Measurements from ENCODE around the gene GPX4.
"Not testable (repeated sequence)": the region's sequence is repeated elsewhere in the genome, so short reads cannot be mapped to it uniquely, and the experiment has no call there.

The GPX4 gene

GRCh38 chr19:1126984-1127760 lies 23.4 kb downstream of the GPX4 start:
- H3K9me3 ChIP-seq, result no peaks in the 10 kb centered on the region
- DNase-seq (ENCODE audit: low spot score in 2 of 2), result no peak
- H3K27me3 ChIP-seq (ENCODE audit: low read depth), result no peaks in the 10 kb centered on the region
- H3K4me3 ChIP-seq, result no peak overlapping the region
- in situ Hi-C loops (cut with MboI; ENCODE audit: low sequenced_read_pairs), result no loop called here
- H3K36me3 ChIP-seq (replicated peaks), result peaks cover 11% of the 10 kb centered on the region
- H3K4me1 ChIP-seq, result no peaks in the 10 kb centered on the region

GRCh38 chr19:1128106-1128505 lies 24.3 kb downstream of the GPX4 start:
- in situ Hi-C loops (cut with MboI; ENCODE audit: low sequenced_read_pairs), result no loop called here
- H3K36me3 ChIP-seq (replicated peaks), result peaks cover 7% of the 10 kb centered on the region

GRCh38 chr19:1129084-1129483 lies 25.3 kb downstream of the GPX4 start:
- DNase-seq (ENCODE audit: low spot score in 2 of 2); H3K9me3 ChIP-seq; H3K27me3 ChIP-seq (ENCODE audit: low read depth); H3K36me3 ChIP-seq (replicated peaks); H3K4me3 ChIP-seq; in situ Hi-C loops (cut with MboI; ENCODE audit: low sequenced_read_pairs); H3K4me1 ChIP-seq: not testable (repeated sequence)

More at GRCh38 chr19:1128106-1128505, 24.3 kb downstream of the GPX4 start:
- no peak for DNase-seq (ENCODE audit: low spot score in 2 of 2)
- H3K9me3 ChIP-seq, result no peaks in the 10 kb centered on the region
- H3K27me3 ChIP-seq (ENCODE audit: low read depth), result no peaks in the 10 kb centered on the region
- H3K4me3 ChIP-seq, result no peak overlapping the region
- H3K4me1 ChIP-seq, result no peaks in the 10 kb centered on the region

GRCh38 chr19:1129535-1129934 lies 25.7 kb downstream of the GPX4 start:
- in situ Hi-C loops (cut with MboI; ENCODE audit: low sequenced_read_pairs), result no loop called here
- Histone ChIP-seq H3K4me1 (no peaks in the 10 kb centered on the region), H3K9me3 (no peaks in the 10 kb centered on the region), H3K27me3 (ENCODE audit: low read depth) (no peaks in the 10 kb centered on the region), H3K4me3 (no peak overlapping the region), H3K36me3 (replicated peaks) (peaks cover 3% of the 10 kb centered on the region; the same call in 1 of the 2 replicates)
- no peak for DNase-seq (ENCODE audit: low spot score in 2 of 2)

- peaks cover 3% of the 10 kb centered on the region; the same call in 1 of the 2 replicates for H3K36me3 ChIP-seq (replicated peaks)
- DNase-seq (ENCODE audit: low spot score in 2 of 2), result no peak
- no peak overlapping the region for H3K4me3 ChIP-seq
- H3K27me3 ChIP-seq (ENCODE audit: low read depth), result no peaks in the 10 kb centered on the region
- no peaks in the 10 kb centered on the region for H3K4me1 ChIP-seq
- in situ Hi-C loops (cut with MboI; ENCODE audit: low sequenced_read_pairs), result no loop called here
- H3K9me3 ChIP-seq, result no peaks in the 10 kb centered on the region
Measured at GRCh38 chr19:1130771-1131717, 27.2 kb downstream of the GPX4 start.

GRCh38 chr19:1131718-1132551 lies 28.1 kb downstream of the GPX4 start:
- no peaks in the 10 kb centered on the region for H3K9me3 ChIP-seq
- in situ Hi-C loops (cut with MboI; ENCODE audit: low sequenced_read_pairs), result no loop called here
- DNase-seq (ENCODE audit: low spot score in 2 of 2), result no peak
- peaks cover 3% of the 10 kb centered on the region; the same call in 1 of the 2 replicates for H3K36me3 ChIP-seq (replicated peaks)
- no peak overlapping the region for H3K4me3 ChIP-seq
- H3K4me1 ChIP-seq, result no peaks in the 10 kb centered on the region
- no peaks in the 10 kb centered on the region for H3K27me3 ChIP-seq (ENCODE audit: low read depth)

GRCh38 chr19:1132552-1133383 lies 29.0 kb downstream of the GPX4 start:
- in situ Hi-C loops (cut with MboI; ENCODE audit: low sequenced_read_pairs), result no loop called here
- no peak for DNase-seq (ENCODE audit: low spot score in 2 of 2)
- H3K36me3 ChIP-seq (replicated peaks), result no peaks in the 10 kb centered on the region
- no peaks in the 10 kb centered on the region for H3K27me3 ChIP-seq (ENCODE audit: low read depth)
- H3K4me1 ChIP-seq, result no peaks in the 10 kb centered on the region
- H3K9me3 ChIP-seq, result no peaks in the 10 kb centered on the region
- no peak overlapping the region for H3K4me3 ChIP-seq

GRCh38 chr19:1133471-1133929 lies 29.7 kb downstream of the GPX4 start:
- H3K27me3 ChIP-seq (ENCODE audit: low read depth), result no peaks in the 10 kb centered on the region
- no peaks in the 10 kb centered on the region for H3K36me3 ChIP-seq (replicated peaks)
- H3K4me1 ChIP-seq, result no peaks in the 10 kb centered on the region
- H3K9me3 ChIP-seq, result no peaks in the 10 kb centered on the region
- H3K4me3 ChIP-seq, result no peak overlapping the region
- in situ Hi-C loops (cut with MboI; ENCODE audit: low sequenced_read_pairs), result no loop called here
- peak in 1 of 2 experiments; percentile 48 for DNase-seq (ENCODE audit: low spot score in 2 of 2)

- Histone ChIP-seq H3K4me3 (no peak overlapping the region), H3K4me1 (no peaks in the 10 kb centered on the region), H3K9me3 (no peaks in the 10 kb centered on the region), H3K36me3 (replicated peaks) (no peaks in the 10 kb centered on the region; the same call in 1 of the 2 replicates), H3K27me3 (ENCODE audit: low read depth) (no peaks in the 10 kb centered on the region)
- in situ Hi-C loops (cut with MboI; ENCODE audit: low sequenced_read_pairs), result no loop called here
- no peak for DNase-seq (ENCODE audit: low spot score in 2 of 2)
Measured at GRCh38 chr19:1134431-1134830, 30.6 kb downstream of the GPX4 start.

GRCh38 chr19:1135454-1135853 lies 31.7 kb downstream of the GPX4 start:
- DNase-seq (ENCODE audit: low spot score in 2 of 2), result no peak
- Histone ChIP-seq H3K27me3 (ENCODE audit: low read depth) (no peaks in the 10 kb centered on the region), H3K4me3 (no peak overlapping the region), H3K9me3 (no peaks in the 10 kb centered on the region), H3K36me3 (replicated peaks) (no peaks in the 10 kb centered on the region; the same call in 1 of the 2 replicates), H3K4me1 (no peaks in the 10 kb centered on the region)
- in situ Hi-C loops (cut with MboI; ENCODE audit: low sequenced_read_pairs), result no loop called here

GRCh38 chr19:1136201-1136600 lies 32.4 kb downstream of the GPX4 start:
- no peaks in the 10 kb centered on the region; the same call in 1 of the 2 replicates for H3K36me3 ChIP-seq (replicated peaks)
- no peaks in the 10 kb centered on the region for H3K4me1 ChIP-seq
- no peak overlapping the region for H3K4me3 ChIP-seq
- no peaks in the 10 kb centered on the region for H3K27me3 ChIP-seq (ENCODE audit: low read depth)
- DNase-seq (ENCODE audit: low spot score in 2 of 2), result no peak
- in situ Hi-C loops (cut with MboI; ENCODE audit: low sequenced_read_pairs), result no loop called here
- no peaks in the 10 kb centered on the region for H3K9me3 ChIP-seq

- Histone ChIP-seq H3K36me3 (replicated peaks) (no peaks in the 10 kb centered on the region; the same call in 1 of the 2 replicates), H3K9me3 (no peaks in the 10 kb centered on the region), H3K4me3 (no peak overlapping the region), H3K27me3 (ENCODE audit: low read depth) (no peaks in the 10 kb centered on the region), H3K4me1 (no peaks in the 10 kb centered on the region)
- no peak for DNase-seq (ENCODE audit: low spot score in 2 of 2)
- in situ Hi-C loops (cut with MboI; ENCODE audit: low sequenced_read_pairs), result no loop called here
Measured at GRCh38 chr19:1136621-1137317, 33.0 kb downstream of the GPX4 start.

Measured in HAP-1 (cell line).